Measurements from ENCODE around the gene TRIM31.

TRIM31 gene

GRCh38 chr6:30158475-30159040 is 45.7 kb upstream of the TRIM31 start:
- no peaks in the 10 kb centered on the region for H3K27me3 ChIP-seq (ENCODE audit: control insufficient read depth, insufficient read depth, low read length)
- no peaks in the 10 kb centered on the region for H3K9me3 ChIP-seq (ENCODE audit: control insufficient read depth, low read length)
- TF ChIP-seq CTCF (IDR thresholded peaks at IDR 0.05): no peak
- H3K4me2 ChIP-seq (ENCODE audit: low read length): no peak overlapping the region
- no peaks in the 10 kb centered on the region for H3K79me2 ChIP-seq
- no peaks in the 10 kb centered on the region for H3K36me3 ChIP-seq (ENCODE audit: control insufficient read depth, insufficient read depth, low read length)
- H3K4me3 ChIP-seq (ENCODE audit: low read depth, low read length): no peak overlapping the region
- H3K27ac ChIP-seq: no peak overlapping the region
- H3K4me1 ChIP-seq: no peaks in the 10 kb centered on the region
- H2AFZ ChIP-seq: no peak overlapping the region
- no peak overlapping the region for H3K9ac ChIP-seq

- H3K9me3 ChIP-seq (ENCODE audit: control insufficient read depth, low read length): no peaks in the 10 kb centered on the region
- no peak for TF ChIP-seq CTCF (IDR thresholded peaks at IDR 0.05)
- H3K36me3 ChIP-seq (ENCODE audit: control insufficient read depth, insufficient read depth, low read length): no peaks in the 10 kb centered on the region
- H3K79me2 ChIP-seq: no peaks in the 10 kb centered on the region
- no peaks in the 10 kb centered on the region for H3K27me3 ChIP-seq (ENCODE audit: control insufficient read depth, insufficient read depth, low read length)
- no peak overlapping the region for H3K4me2 ChIP-seq (ENCODE audit: low read length)
- H3K4me1 ChIP-seq: no peaks in the 10 kb centered on the region
- H3K27ac ChIP-seq: no peak overlapping the region
- no peak overlapping the region for H3K4me3 ChIP-seq (ENCODE audit: low read depth, low read length)
- no peak overlapping the region for H2AFZ ChIP-seq
- H3K9ac ChIP-seq: no peak overlapping the region
Measured at GRCh38 chr6:30157999-30158398, 45.1 kb upstream of the TRIM31 start.

GRCh38 chr6:30157581-30157980 is 44.7 kb upstream of the TRIM31 start:
- Histone ChIP-seq H3K27ac (no peak overlapping the region), H3K79me2 (no peaks in the 10 kb centered on the region), H3K9ac (no peak overlapping the region), H2AFZ (no peak overlapping the region), H3K4me1 (no peaks in the 10 kb centered on the region), H3K27me3 (ENCODE audit: control insufficient read depth, insufficient read depth, low read length) (no peaks in the 10 kb centered on the region), H3K4me2 (ENCODE audit: low read length) (no peak overlapping the region), H3K9me3 (ENCODE audit: control insufficient read depth, low read length) (no peaks in the 10 kb centered on the region), H3K36me3 (ENCODE audit: control insufficient read depth, insufficient read depth, low read length) (no peaks in the 10 kb centered on the region), H3K4me3 (ENCODE audit: low read depth, low read length) (no peak overlapping the region)
- TF ChIP-seq CTCF (IDR thresholded peaks at IDR 0.05): no peak

GRCh38 chr6:30156774-30157173 is 43.9 kb upstream of the TRIM31 start:
- no peak overlapping the region for H2AFZ ChIP-seq
- no peaks in the 10 kb centered on the region for H3K9me3 ChIP-seq (ENCODE audit: control insufficient read depth, low read length)
- H3K36me3 ChIP-seq (ENCODE audit: control insufficient read depth, insufficient read depth, low read length): no peaks in the 10 kb centered on the region
- TF ChIP-seq CTCF (IDR thresholded peaks at IDR 0.05): no peak
- H3K27ac ChIP-seq: no peak overlapping the region
- H3K9ac ChIP-seq: no peak overlapping the region
- no peaks in the 10 kb centered on the region for H3K4me1 ChIP-seq
- no peaks in the 10 kb centered on the region for H3K79me2 ChIP-seq
- no peak overlapping the region for H3K4me2 ChIP-seq (ENCODE audit: low read length)
- H3K4me3 ChIP-seq (ENCODE audit: low read depth, low read length): no peak overlapping the region
- H3K27me3 ChIP-seq (ENCODE audit: control insufficient read depth, insufficient read depth, low read length): no peaks in the 10 kb centered on the region

GRCh38 chr6:30156262-30156599 is 43.3 kb upstream of the TRIM31 start:
- H3K79me2 ChIP-seq: no peaks in the 10 kb centered on the region
- H3K4me2 ChIP-seq (ENCODE audit: low read length): no peak overlapping the region
- TF ChIP-seq CTCF (IDR thresholded peaks at IDR 0.05): no peak
- H3K4me3 ChIP-seq (ENCODE audit: low read depth, low read length): no peak overlapping the region
- H3K27ac ChIP-seq: no peak overlapping the region
- H3K36me3 ChIP-seq (ENCODE audit: control insufficient read depth, insufficient read depth, low read length): no peaks in the 10 kb centered on the region
- no peaks in the 10 kb centered on the region for H3K4me1 ChIP-seq
- no peaks in the 10 kb centered on the region for H3K27me3 ChIP-seq (ENCODE audit: control insufficient read depth, insufficient read depth, low read length)
- H2AFZ ChIP-seq: no peak overlapping the region
- no peak overlapping the region for H3K9ac ChIP-seq
- no peaks in the 10 kb centered on the region for H3K9me3 ChIP-seq (ENCODE audit: control insufficient read depth, low read length)
